ENCODE measurements around the gene DOCK2.

GRCh38 chr5:169988947-169989346, 351.9 kb downstream of the DOCK2 start:
- TF ChIP-seq, protein P1, sequence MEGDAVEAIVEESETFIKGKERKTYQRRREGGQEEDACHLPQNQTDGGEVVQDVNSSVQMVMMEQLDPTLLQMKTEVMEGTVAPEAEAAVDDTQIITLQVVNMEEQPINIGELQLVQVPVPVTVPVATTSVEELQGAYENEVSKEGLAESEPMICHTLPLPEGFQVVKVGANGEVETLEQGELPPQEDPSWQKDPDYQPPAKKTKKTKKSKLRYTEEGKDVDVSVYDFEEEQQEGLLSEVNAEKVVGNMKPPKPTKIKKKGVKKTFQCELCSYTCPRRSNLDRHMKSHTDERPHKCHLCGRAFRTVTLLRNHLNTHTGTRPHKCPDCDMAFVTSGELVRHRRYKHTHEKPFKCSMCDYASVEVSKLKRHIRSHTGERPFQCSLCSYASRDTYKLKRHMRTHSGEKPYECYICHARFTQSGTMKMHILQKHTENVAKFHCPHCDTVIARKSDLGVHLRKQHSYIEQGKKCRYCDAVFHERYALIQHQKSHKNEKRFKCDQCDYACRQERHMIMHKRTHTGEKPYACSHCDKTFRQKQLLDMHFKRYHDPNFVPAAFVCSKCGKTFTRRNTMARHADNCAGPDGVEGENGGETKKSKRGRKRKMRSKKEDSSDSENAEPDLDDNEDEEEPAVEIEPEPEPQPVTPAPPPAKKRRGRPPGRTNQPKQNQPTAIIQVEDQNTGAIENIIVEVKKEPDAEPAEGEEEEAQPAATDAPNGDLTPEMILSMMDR (IDR thresholded peaks at IDR 0.05), result no peak
- no peak for TF ChIP-seq EZH2 (IDR thresholded peaks at IDR 0.05; ENCODE audit: borderline replicate concordance, insufficient read depth, low read depth, low read length, poor library complexity, severe bottlenecking)
